Uterus (tissue), 2 donors: ENCODE data around the gene LMBRD2.

ENCODE experiments used
- POLR2A ChIP-seq, 2 donors: fragments of 450-650 bp; IDR thresholded peaks; one replicate each; pipeline ENCODE4 v1.6.1; 2016; ENCODE audit warnings: antibody characterized with exemption in 2 of 2, mild to moderate bottlenecking in 1 of 2, moderate library complexity in 1 of 2
- TF ChIP-seq, protein P1 (sequence below), 4 experiments: fragments of 200-600 bp in 2 of 4; fragments of 450-650 bp in 2 of 4; sonication (generic) in 2 of 4; IDR thresholded peaks; one replicate each; pipeline ENCODE4 v1.5.1; 2016 to 2019; ENCODE audit warnings: antibody characterized with exemption in 4 of 4, mild to moderate bottlenecking in 2 of 4, moderate library complexity in 1 of 4

DNA sequence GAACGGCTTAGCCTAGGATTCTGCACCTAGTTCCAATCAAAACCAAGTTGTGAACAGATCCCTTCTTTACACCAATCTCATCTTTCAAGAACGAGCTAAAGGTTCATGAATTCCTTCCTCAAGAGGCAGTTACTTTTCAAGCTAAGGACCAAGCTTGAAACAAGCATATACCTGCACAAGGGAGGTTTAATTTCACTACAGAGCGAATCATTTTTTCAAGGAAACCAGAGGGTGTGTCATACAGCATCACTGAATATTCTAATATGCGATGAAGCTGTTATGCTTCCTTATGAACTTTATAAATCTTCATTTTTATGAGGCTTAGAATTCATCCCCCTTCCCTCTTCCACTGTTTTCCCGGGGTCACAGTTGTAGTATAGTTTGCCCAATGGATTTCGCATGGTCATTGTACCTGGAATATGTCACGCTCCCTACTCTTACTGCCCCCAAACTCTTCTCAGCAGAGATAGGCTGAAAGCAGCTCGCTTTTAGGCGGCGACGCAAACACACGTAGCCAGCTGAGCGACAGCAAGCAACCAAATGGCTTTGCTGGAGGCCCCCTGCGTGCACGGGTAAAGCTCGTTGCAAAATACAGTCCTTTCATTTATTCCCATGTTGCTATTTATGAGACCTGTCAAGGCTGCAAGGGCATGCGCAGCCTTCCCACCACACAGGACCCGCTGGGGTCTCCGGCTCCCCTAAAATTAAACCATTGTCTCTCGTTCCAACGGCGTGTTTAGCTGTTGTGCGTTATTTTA is 832 bp downstream of the LMBRD2 start:
- TF ChIP-seq, protein P1, sequence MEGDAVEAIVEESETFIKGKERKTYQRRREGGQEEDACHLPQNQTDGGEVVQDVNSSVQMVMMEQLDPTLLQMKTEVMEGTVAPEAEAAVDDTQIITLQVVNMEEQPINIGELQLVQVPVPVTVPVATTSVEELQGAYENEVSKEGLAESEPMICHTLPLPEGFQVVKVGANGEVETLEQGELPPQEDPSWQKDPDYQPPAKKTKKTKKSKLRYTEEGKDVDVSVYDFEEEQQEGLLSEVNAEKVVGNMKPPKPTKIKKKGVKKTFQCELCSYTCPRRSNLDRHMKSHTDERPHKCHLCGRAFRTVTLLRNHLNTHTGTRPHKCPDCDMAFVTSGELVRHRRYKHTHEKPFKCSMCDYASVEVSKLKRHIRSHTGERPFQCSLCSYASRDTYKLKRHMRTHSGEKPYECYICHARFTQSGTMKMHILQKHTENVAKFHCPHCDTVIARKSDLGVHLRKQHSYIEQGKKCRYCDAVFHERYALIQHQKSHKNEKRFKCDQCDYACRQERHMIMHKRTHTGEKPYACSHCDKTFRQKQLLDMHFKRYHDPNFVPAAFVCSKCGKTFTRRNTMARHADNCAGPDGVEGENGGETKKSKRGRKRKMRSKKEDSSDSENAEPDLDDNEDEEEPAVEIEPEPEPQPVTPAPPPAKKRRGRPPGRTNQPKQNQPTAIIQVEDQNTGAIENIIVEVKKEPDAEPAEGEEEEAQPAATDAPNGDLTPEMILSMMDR (IDR thresholded peaks at IDR 0.05), result no peak
- no peak for TF ChIP-seq POLR2A (IDR thresholded peaks at IDR 0.05)
